ENCODE data around the gene USP24. TPM values are rescaled to one million over a fixed set of nuclear protein-coding genes. Genes with fewer than 3 reads are reported as not detected.

USP24 gene
- total RNA-seq, 1 experiment from 2014 or later = 35.3 TPM

- no peak overlapping the region for H2BK5ac ChIP-seq (ENCODE audit: insufficient read length, low read length)
- H3K23ac ChIP-seq (ENCODE audit: insufficient read length, low read depth, low read length) = no peak overlapping the region
- H2BK15ac ChIP-seq (ENCODE audit: low read depth, low read length) = no peak overlapping the region
- H3K56ac ChIP-seq (ENCODE audit: insufficient read length, low read depth, low read length) = no peak overlapping the region
- H3K18ac ChIP-seq (ENCODE audit: insufficient read length, low read depth, low read length) = no peak overlapping the region
- no peaks in the 10 kb centered on the region for H3K9me3 ChIP-seq (ENCODE audit: control insufficient read depth, low read depth, low read length)
- Mint-ChIP-seq H3K27me3 (ENCODE audit: low read depth) (no peaks in the 10 kb centered on the region), H3K4me1 (peaks cover 7 to 8% of the 10 kb centered on the region in 2 experiments), H3K9me3 (no peaks in the 10 kb centered on the region), H3K27ac (peak overlapping the region in 2 of 3 experiments; percentile 65 to 78; a peak in 3 of 7 replicates), H3K4me3 (no peak overlapping the region), H3K36me3 (ENCODE audit: insufficient read depth in 1 of 3, low read depth in 3 of 3) (peaks cover 16 to 49% (median 21%) of the 10 kb centered on the region in 3 experiments; a peak in 6 of 7 replicates)
- no peaks in the 10 kb centered on the region for H3K23me2 ChIP-seq (ENCODE audit: insufficient read length, low read depth, low read length, poor library complexity, severe bottlenecking)
- H2AK5ac ChIP-seq (ENCODE audit: insufficient read length, low read length) = no peak overlapping the region
- H3K27me3 ChIP-seq (ENCODE audit: insufficient read depth, low read length) = no peaks in the 10 kb centered on the region
- peaks cover 1% of the 10 kb centered on the region; the same call in 1 of the 2 replicates for H3K4me1 ChIP-seq (ENCODE audit: insufficient read depth, low read length)
- no peak overlapping the region for H4K91ac ChIP-seq (ENCODE audit: insufficient read length, low read depth, low read length)
- no peaks in the 10 kb centered on the region for H3K79me1 ChIP-seq (ENCODE audit: insufficient read depth, low read depth, low read length, poor library complexity, severe bottlenecking)
- no CpG with 5 or more reads among the region's 3 CpGs for WGBS (ENCODE audit: extremely low coverage, insufficient read length, low lambda C conversion rate)
- H2BK12ac ChIP-seq (ENCODE audit: insufficient read length, low read depth, low read length) = no peak overlapping the region
- H3K14ac ChIP-seq (ENCODE audit: insufficient read depth, low read length) = no peak overlapping the region; the same call in 1 of the 2 replicates
- no peak for TF ChIP-seq CTCF (conservative IDR thresholded peaks at IDR 0.05)
- H3K4ac ChIP-seq (ENCODE audit: low read depth, low read length) = no peak overlapping the region
- no peak overlapping the region for H4K5ac ChIP-seq (ENCODE audit: insufficient read length, low read depth, low read length)
- H3K9ac ChIP-seq (ENCODE audit: extremely low read depth, insufficient read length, low read length) = no peak overlapping the region
- peaks cover 9% of the 10 kb centered on the region; the same call in 1 of the 2 replicates for H3K79me2 ChIP-seq (ENCODE audit: insufficient read depth, low read length)
- H4K20me1 ChIP-seq (ENCODE audit: control insufficient read depth, insufficient read depth, insufficient read length) = no peaks in the 10 kb centered on the region
- no peak overlapping the region for H4K8ac ChIP-seq (replicated peaks; ENCODE audit: insufficient read length, low read depth, low read length)
- H3K27ac ChIP-seq (ENCODE audit: insufficient read length, low read depth, low read length) = no peak overlapping the region
- no peak overlapping the region for H2BK120ac ChIP-seq (ENCODE audit: low read depth, low read length, poor library complexity, severe bottlenecking)
- no peak overlapping the region for H2BK20ac ChIP-seq (ENCODE audit: low read depth, low read length, poor library complexity, severe bottlenecking)
- no peak overlapping the region for H2AFZ ChIP-seq (ENCODE audit: low read length)
- DNase-seq = no peak
- H3T11ph ChIP-seq (ENCODE audit: low read length) = no peak overlapping the region
- H3K4me2 ChIP-seq (ENCODE audit: insufficient read depth, insufficient read length, low read length) = no peak overlapping the region
Observed at GRCh38 chr1:55047611-55048010, 167.6 kb downstream of the USP24 start.

Measured in H9 (cell line).